Anterior cingulate cortex (tissue), 58 donors: ENCODE results near the gene CNTNAP2.
"Not testable (repeated sequence)": the region's sequence is repeated elsewhere in the genome, so short reads cannot be mapped to it uniquely, and the experiment has no call there.

Experiments used
- DNase-seq, 58 donors: peaks; one replicate each; lab custom pipeline; 2025; lab: John Stamatoyannopoulos, UW

Gene CNTNAP2

GRCh38 chr7:148456351-148456750 lies 2339.8 kb downstream of the CNTNAP2 start:
- no peak for DNase-seq

DNA sequence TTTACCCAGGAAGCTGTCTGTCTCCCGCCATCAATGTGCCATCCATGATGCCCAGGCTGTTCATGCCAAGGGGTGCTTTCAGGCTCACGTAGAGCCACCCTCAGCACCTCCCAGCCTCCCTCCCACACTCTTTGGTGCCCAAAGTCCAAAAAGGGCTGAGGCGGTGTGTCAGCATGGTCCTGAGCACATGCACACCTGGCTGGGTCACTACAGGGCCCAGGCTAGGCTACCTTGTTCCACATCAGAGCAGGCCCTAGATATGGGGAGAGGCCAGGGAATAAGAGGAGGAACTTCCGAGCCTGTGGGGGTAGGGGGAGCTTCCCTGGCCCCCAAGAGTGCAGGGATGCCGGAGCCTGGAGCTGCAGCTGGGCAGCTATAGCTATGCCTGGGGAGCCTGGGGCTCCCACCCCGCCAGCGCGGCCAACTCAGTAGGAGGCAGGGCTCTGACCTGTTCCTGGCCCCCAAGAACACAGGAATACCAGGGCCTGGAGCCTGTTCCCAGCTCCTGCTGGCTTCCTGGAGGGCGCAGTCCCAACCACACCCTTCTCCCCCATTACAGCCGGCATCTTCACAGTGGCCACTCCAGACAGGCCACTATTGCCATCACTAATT lies 2340.8 kb downstream of the CNTNAP2 start:
- DNase-seq = no peak

DNA sequence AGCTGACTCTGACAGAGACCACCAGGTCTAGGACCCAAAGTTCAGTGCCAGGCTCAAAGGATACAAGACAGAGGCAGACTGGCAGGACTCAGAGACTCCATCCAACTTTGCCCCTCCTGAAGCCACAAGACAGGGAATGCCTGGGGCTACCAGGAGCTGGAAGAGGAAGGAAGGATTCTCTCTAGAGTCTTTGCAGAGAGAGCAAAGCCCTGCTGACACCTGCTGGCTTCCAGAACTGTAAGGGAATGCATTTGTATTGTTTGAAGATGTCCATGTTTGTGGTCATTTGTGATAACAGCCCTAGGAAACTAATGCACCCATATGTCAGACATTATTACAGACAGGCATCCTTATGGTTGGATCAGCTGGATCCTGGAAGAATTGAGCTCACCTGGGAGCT lies 2341.7 kb downstream of the CNTNAP2 start:
- DNase-seq = no peak

DNA sequence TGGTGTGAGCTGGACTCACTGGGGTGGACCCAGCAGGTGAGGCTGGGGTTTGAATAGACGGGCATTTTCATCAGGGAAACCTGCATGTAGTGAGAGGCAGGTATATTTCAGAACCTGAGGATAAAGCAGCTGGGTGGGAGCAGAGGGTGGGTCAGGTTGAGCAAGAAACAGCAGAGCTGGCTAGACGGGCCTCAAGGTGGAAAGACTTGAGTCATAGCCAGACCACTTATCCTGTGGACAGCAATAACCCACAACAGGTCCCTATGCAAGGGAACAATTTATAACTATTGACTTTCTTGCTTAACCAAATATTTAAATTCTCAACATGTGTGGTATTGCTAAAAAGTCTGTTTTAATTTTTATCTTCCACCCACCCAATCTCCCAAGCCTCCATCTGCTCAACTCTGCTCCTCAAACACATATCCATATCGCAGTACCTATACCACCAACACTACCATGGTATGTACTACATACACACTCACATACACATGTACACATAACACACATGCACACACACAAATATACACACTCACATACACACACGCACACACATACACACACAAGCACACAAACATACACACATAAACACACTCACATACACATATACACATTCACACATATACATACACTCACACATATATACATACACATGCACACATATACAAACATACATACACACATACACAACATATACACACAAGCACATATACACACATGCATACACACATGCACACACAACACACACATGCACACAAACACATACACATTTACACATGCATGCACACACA lies 2345.0 kb downstream of the CNTNAP2 start:
- no peak for DNase-seq

DNA sequence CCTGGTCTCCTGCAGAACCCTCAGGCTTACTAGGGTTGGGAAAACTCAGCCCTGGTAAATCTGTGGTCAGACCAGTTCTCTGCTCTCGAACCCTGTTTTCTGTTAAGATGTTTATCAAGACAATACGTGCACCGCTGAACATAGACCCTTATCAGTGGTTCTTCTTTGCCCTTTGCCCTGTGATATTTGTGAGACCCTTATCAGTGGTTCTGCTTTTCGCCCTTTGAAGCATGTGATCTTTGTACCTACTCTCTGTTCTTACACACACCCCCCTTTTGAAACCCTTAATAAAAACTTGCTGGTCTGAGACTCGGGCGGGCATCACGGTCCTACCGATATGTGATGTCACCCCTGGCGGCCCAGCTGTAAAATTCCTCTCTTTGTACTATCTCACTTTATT lies 2346.2 kb downstream of the CNTNAP2 start:
- not testable (repeated sequence) for DNase-seq

DNA sequence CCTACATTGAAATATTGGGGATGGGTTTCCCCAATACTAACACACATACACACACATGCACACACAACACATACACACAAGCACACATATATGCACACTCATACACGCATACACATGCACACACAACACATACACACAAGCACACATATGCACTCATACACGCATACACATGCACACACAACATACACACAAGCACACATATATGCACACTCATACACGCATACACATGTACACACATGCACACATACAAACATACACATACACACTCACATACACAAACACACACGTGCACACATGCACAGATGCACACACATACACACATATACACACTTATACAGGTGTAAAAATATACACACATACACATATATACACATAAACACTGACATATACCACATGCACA lies 2346.6 kb downstream of the CNTNAP2 start:
- DNase-seq = no peak

GRCh38 chr7:148464947-148465346 lies 2348.3 kb downstream of the CNTNAP2 start:
- DNase-seq = no peak

DNA sequence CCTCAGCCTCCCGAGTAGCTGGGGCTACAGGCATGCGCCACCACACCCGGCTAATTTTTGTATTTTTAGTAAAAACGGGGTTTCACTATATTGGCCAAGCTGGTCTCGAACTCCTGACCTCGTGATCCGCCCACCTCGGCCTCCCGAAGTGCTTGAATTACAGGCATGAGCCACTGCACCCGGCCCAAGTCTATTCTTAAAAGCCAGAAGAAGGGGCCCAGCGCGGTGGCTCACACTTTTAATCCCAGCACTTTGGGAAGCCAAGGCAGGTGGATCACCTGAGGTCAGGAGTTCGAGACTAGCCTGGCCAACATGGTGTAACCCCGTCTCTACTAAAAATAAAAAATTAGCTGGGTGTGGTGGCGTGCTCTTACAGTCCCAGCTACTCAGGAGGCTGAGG lies 2348.8 kb downstream of the CNTNAP2 start:
- DNase-seq = not testable (repeated sequence)

DNA sequence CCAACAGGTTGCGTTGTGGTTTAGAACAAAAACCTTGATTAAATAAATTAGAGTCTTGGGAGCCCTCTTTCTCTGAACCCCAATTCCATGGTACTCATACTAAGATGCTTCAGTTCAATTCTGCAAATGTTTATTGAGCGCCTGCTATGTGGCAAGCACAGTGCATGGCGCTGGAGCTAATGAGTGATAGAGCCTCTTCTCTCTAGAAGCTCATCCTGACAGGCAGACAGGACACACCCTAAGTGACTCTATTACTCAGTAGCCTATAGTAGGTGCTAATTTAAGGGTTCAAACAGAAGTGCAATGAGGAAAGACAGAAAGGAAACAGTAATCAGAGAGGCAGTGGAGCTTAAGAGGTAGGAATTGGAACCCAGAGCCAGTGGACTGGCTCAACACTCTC lies 2349.5 kb downstream of the CNTNAP2 start:
- DNase-seq = no peak

DNA sequence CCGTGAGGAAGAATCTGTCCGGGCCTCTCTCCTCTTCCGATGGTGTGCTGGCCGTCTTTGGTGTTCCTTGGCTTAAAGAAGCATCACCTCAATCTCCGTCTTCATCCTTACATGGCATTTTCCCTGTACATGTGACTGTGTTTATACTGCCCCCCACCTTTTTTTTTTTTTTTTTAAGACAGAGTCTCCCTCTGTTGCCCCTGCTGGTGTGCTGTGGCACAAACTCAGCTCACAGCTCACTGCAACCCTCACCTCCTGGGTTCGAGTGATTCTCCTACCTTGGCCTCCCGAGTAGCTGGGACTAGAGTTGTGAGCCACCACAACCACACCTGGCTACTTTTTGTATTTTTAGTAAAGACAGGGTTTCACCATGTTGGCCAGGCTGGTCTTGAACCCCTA lies 2352.1 kb downstream of the CNTNAP2 start:
- DNase-seq = no peak
